ENCODE data around the gene HPRT1. TPM values are rescaled to one million over a fixed set of nuclear protein-coding genes. Genes with fewer than 3 reads are reported as not detected.

The HPRT1 gene
- total RNA-seq, 4 donors from 2014 or later = 8.5 to 16.1 (median 11.9) TPM

DNA sequence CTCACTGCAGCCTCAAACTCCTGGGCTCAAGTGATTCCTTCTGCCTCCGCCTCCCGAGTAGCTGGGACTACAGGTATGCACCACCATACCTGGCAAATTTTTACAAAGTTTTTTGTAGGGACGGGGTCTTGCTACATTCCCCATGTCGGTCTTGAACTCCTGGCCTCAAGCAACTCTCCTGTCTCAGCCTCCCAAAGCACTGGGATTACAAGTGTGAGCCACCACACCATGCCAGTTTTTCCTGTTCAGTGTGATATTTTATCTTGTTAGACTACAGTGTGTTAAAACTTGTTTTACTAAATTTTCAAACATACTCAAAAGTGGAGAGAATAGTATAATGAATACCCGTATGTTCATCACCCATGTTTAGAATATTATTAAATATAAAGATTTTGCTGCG, 12.1 kb downstream of the HPRT1 start:
- Histone ChIP-seq H3K36me3 (peaks cover 0 to 6% (median 0%) of the 10 kb centered on the region in 3 donors), H3K27ac (no peak overlapping the region), H3K4me1 (no peaks in the 10 kb centered on the region), H3K27me3 (peaks cover 0 to 3% (median 0%) of the 10 kb centered on the region in 4 donors), H3K9me3 (no peaks in the 10 kb centered on the region), H3K4me3 (no peak overlapping the region)
- DNase-seq = no peak
- no peak for TF ChIP-seq POLR2A (IDR thresholded peaks at IDR 0.05)
- TF ChIP-seq, protein P1, sequence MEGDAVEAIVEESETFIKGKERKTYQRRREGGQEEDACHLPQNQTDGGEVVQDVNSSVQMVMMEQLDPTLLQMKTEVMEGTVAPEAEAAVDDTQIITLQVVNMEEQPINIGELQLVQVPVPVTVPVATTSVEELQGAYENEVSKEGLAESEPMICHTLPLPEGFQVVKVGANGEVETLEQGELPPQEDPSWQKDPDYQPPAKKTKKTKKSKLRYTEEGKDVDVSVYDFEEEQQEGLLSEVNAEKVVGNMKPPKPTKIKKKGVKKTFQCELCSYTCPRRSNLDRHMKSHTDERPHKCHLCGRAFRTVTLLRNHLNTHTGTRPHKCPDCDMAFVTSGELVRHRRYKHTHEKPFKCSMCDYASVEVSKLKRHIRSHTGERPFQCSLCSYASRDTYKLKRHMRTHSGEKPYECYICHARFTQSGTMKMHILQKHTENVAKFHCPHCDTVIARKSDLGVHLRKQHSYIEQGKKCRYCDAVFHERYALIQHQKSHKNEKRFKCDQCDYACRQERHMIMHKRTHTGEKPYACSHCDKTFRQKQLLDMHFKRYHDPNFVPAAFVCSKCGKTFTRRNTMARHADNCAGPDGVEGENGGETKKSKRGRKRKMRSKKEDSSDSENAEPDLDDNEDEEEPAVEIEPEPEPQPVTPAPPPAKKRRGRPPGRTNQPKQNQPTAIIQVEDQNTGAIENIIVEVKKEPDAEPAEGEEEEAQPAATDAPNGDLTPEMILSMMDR (IDR thresholded peaks at IDR 0.05) = no peak
- WGBS, 2 donors = 75 to 95% methylated on average over 6 of the region's 6 CpGs
- intact Hi-C loops (cut with DNase I) = no loop called here

DNA sequence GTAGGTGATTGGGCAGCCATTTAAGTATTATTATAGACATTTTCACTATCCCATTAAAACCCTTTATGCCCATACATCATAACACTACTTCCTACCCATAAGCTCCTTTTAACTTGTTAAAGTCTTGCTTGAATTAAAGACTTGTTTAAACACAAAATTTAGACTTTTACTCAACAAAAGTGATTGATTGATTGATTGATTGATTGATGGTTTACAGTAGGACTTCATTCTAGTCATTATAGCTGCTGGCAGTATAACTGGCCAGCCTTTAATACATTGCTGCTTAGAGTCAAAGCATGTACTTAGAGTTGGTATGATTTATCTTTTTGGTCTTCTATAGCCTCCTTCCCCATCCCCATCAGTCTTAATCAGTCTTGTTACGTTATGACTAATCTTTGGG, 16.3 kb downstream of the HPRT1 start:
- peaks cover 0 to 3% (median 0%) of the 10 kb centered on the region in 4 donors for H3K27me3 ChIP-seq
- 52 to 100% methylated on average over 1 of the region's 1 CpG for WGBS, 2 donors
- H3K9me3 ChIP-seq = no peaks in the 10 kb centered on the region
- intact Hi-C loops (cut with DNase I) = no loop called here
- H3K4me1 ChIP-seq = no peaks in the 10 kb centered on the region
- TF ChIP-seq, protein P1 (IDR thresholded peaks at IDR 0.05) = no peak
- no peak for TF ChIP-seq POLR2A (IDR thresholded peaks at IDR 0.05)
- H3K4me3 ChIP-seq = no peak overlapping the region
- DNase-seq = no peak
- H3K27ac ChIP-seq = no peak overlapping the region
- H3K36me3 ChIP-seq = peaks cover 0 to 6% (median 0%) of the 10 kb centered on the region in 3 donors

DNA sequence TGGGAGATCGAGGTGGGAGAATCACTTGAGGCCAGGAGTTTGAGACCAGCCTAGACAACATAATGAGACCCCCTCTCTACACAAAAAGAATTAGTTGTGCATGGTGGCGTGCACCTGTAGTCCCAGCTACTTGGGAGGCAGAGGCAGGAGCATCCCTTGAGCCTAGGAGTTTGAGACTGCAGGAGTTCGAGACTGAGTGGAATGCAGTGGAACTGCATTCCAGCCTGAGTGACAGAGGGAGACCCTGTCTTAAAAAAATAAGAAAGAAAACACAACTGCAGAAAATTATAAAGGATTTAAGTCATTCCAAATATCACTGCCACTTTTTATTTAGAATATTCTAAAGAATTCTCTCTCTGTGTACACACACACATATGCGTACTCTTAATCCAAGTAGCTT, 18.4 kb downstream of the HPRT1 start:
- no peak overlapping the region for H3K27ac ChIP-seq
- WGBS, 2 donors = 76 to 95% methylated on average over 4 of the region's 4 CpGs
- DNase-seq = no peak
- H3K9me3 ChIP-seq = no peaks in the 10 kb centered on the region
- no peak overlapping the region for H3K4me3 ChIP-seq
- peaks cover 0 to 3% (median 0%) of the 10 kb centered on the region in 4 donors for H3K27me3 ChIP-seq
- TF ChIP-seq, protein P1 (IDR thresholded peaks at IDR 0.05) = no peak
- no peak for TF ChIP-seq POLR2A (IDR thresholded peaks at IDR 0.05)
- H3K36me3 ChIP-seq = peaks cover 0 to 6% (median 0%) of the 10 kb centered on the region in 3 donors
- H3K4me1 ChIP-seq = no peaks in the 10 kb centered on the region
- intact Hi-C loops (cut with DNase I) = no loop called here

DNA sequence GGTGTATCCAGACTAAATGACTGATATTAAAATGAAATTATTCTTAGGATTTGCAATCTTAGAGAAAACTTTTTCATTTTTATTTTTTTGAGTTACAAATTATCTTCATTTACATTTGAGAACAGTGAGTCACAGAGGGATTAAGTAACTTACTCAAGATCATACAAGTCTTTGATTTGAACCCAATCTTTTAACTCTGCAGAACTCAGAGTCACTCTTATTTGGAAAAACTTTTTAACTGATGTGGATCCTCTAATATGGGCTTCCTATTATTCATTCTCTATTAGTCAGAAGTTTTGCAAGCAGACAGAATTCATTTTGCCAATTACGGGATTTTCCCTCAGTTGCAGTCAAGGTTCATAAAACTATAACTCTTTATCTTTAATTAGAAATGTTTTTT, 20.1 kb downstream of the HPRT1 start:
- 50% methylated on average over 1 of the region's 1 CpG for WGBS, 2 donors
- Histone ChIP-seq H3K27ac (no peak overlapping the region), H3K27me3 (peaks cover 0 to 3% (median 0%) of the 10 kb centered on the region in 4 donors), H3K9me3 (no peaks in the 10 kb centered on the region), H3K4me3 (no peak overlapping the region), H3K4me1 (no peaks in the 10 kb centered on the region), H3K36me3 (peaks cover 0 to 6% (median 0%) of the 10 kb centered on the region in 3 donors)
- TF ChIP-seq POLR2A (IDR thresholded peaks at IDR 0.05) = no peak
- TF ChIP-seq, protein P1 (IDR thresholded peaks at IDR 0.05) = no peak
- intact Hi-C loops (cut with DNase I) = no loop called here
- no peak for DNase-seq

DNA sequence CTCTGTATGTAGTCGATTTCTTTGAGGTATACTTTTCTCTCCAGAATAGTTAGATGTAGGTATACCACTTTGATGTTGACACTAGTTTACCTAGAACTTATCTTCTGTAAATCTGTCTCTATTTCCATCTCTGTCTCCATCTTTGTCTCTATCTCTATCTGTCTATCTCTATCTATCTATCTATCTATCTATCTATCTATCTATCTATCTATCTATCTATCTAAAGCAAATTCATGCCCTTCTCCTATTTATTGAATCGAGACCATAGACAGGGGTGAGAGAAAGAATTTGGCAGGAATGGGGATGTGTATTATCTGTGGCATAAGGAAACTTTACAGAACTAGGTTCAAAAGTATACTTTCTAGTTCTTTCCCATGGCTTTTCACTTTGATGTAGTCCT, 21.4 kb downstream of the HPRT1 start:
- TF ChIP-seq, protein P1 (IDR thresholded peaks at IDR 0.05) = no peak
- TF ChIP-seq POLR2A (IDR thresholded peaks at IDR 0.05) = no peak
- H3K36me3 ChIP-seq = no peaks in the 10 kb centered on the region
- no peaks in the 10 kb centered on the region for H3K27me3 ChIP-seq
- no peak overlapping the region for H3K4me3 ChIP-seq
- no peak for DNase-seq
- intact Hi-C loops (cut with DNase I) = no loop called here
- no peaks in the 10 kb centered on the region for H3K4me1 ChIP-seq
- no peaks in the 10 kb centered on the region for H3K9me3 ChIP-seq
- H3K27ac ChIP-seq = no peak overlapping the region
- WGBS, 2 donors = 65 to 74% methylated on average over 2 of the region's 2 CpGs
